Muscle of back (tissue), 11 donors: ENCODE data around the gene CHMP6. TPM values are rescaled to one million over a fixed set of nuclear protein-coding genes. Genes with fewer than 3 reads are reported as not detected.

Experiments used
- DNase-seq, 3 donors: peaks; one replicate each; pipeline versions ENCODE4 v3.0.0 to v3.0.0-alpha.2; 2013
- polyA plus RNA-seq, 10 donors: library from polyadenylated mRNA; unstranded; fragments of 120-200 nt; gene quantifications; one replicate each; pipeline ENCODE4 v1.2.1, GENCODE V29; 2013; ENCODE audit not compliant: insufficient read length in 10 of 10

The CHMP6 gene
- polyA plus RNA-seq, 10 donors = 17.0 to 26.6 (median 24.9) TPM

DNA sequence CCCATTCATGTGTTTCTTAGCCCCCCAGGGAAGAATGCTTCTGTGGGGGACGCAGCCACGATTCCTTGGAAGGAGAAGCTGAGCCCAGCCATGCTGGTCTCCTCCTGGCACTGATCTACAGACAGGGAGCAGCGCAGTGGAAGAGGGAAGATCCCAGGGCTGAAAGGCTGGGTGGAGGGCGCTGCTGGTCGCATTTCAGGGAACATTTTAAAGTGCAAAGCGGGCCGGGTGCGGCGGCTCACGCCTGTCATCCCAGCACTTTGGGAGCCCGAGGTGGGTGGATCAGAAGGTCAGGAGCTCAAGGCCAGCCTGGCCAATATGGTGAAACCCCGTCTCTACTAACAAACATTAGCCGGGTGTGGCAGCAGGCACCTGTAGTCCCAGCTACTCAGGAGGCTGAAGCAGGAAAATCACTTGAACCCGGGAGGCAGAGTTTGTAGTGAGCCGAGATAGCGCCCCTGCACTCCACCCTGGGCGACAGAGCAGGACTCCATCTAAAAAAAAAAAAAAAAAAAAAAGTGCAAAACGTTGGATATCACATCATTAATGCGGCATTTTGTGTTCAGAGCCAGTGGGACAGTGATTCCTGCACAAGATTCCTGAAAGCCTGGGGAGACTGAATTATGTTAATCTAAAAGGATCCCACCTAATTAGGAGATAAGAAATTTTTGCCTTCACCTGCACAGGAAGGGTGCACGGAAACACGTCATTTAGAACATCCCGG lies 558 bp upstream of the CHMP6 start:
- DNase-seq = no peak

DNA sequence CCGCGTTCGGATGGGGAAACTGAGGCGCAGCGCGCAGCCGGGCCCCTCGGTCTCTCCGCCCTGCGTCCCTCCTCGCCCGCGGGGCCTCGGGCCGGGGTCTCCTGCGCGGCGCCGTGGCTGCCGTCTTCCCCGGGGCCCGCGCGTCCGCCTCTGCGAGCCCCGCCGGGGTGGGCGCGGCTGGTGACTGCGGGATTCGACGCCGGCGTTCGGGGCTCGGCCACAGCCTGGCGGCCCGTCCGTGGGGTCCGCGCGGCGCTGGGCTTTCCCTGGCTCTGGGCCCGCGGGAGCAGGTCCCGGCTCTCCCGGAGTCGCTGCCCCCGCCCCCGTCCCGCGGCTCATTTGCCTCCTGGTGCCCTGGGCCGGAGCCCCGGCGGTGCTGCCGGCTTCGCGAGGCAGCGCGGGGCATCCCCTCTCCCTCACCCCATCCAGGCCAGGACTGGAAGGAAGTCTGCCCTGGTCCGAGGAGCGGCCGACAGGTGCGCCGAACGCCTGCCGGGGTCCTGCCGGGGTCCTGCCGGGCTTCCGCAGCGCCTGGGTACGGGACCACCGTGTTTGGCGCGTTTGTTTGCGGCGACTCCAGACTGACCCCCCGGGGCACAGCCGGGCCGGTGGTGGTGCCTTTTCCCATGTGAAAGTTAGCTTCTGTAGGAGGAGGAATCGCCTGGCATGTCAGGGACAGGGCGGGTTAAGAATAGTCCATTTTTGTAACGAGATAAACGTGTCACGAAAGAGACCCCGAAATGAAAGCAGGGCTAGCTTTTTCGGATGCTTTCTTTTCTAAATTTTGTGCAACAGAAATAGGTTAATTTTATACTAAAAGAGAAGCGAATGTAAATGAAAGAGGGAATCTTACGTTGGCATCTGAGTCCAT lies 671 bp downstream of the CHMP6 start:
- DNase-seq = no peak

DNA sequence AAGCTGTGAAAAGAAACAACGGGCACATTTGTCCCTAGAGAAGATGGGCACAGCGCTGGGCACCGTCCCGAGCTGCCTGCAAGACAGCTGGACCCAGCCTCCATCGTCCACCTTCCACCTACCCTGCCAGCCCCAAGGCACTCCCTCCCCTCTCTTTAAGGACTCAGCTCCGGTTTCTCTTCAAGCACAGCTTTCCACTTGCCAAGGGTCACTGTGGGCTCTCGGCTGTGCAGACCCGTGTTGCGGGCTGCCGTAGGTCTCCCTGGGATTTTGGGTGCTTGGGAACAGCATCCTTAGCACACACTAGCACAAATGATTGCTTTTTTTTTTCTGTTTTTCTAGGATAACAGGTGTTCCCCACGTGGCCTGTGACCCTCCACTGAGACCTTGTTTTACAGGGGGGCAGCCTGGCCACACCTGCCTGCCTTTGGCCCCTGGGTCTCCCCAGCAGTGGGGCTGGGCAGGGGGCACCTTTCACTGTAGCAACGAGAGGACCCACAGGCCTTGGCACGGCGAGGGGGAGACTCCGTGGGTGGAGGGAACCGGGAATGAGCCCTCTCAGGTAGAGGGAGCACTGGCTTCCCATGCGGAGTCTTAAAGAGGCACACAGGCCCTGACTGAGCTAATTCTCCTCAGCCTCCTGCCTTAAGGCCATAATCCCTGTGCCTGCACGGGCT lies 1.4 kb downstream of the CHMP6 start:
- no peak for DNase-seq

DNA sequence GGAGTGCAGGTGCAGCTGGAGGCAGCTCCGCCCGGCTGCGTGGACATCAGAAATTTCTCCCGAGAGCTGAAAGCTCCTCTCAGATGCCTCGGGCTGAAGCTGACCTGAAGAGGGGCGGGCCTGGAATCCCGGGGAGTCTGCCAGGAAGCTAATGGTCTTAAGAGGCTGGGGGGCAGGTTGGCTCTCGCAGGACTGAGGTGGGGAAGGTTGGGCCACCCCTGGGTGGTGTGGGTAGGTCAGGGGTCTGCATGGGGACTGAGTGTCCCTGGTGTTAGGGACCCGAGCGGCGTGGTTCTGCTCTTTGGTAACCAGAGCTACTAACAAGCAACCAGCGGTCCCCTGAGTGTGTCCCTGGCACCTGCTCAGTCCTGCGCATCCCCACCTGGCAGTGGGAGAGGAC lies 3.5 kb downstream of the CHMP6 start:
- no peak for DNase-seq

DNA sequence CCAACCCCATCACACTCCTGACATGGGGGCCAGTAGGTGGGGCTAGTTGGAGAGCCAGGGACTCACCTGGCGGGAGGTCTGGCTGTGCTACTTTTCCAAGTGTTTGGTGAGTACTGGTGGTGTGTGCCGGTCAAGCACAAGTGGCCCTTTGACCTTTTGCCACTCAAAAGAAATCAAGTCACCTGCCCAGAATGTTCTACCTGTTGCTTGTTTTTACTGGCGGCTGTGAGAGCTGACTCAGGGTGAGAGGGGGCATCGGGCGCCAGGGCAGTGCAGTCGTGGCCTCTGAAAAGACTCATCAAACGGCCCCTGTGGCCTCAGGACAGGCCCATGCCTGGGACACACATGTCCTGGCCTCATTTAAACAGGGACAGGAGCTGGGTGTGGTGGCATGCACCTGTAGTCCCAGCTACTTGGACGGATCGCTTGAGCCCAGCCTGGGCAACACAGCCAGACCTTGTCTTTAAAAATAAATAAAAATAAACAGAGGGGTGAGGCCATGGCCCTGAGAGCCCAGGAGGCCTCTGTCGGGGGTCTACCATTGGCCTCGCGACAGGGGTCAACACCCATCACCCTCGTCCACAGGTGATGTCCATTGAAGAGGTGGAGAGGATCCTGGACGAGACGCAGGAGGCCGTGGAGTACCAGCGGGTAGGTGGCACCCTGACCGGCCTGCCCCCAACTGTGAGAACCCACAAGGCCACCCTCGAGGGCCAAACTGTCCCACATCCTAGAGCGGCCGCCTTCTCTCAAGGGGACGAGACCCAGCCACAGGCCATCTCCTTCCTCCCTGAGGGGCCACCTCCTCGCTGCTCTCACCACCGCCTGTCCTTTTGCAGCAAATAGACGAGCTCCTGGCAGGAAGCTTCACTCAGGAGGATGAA lies 5.0 kb downstream of the CHMP6 start:
- DNase-seq = no peak

DNA sequence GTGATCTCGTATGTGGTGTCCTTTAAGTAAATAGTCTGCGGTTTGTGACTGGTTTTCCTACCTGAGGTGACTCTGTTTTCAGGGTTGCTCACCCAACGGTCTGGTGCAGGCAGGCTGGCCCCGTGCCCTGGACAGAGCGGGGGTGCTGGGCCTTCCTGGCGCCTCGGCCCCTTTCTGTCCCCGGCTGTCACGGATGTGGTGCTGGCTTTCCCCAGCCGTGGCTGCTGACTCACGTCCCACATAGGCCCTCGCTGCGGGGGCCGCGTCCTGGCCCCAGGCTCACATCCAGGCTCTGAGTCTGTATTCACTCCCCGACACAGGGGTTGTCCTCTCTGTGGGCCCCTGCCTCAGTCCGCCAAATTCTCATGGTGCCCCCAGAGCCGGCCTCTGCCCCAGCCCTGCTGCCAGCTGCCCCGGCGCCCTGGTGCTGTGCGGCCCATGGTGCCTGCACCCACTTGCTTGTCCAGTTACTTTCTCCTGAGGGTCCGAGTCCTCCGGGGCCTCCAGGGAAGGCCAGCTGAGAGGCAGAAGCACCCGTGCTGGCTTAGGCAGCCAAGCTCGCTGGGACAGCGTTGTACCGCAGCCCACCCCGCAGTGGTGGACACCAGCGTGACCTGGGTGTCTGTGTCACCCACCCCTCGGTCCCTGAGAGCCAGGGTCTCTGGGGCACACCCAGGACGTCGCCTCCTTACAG lies 5.9 kb downstream of the CHMP6 start:
- DNase-seq = no peak

DNA sequence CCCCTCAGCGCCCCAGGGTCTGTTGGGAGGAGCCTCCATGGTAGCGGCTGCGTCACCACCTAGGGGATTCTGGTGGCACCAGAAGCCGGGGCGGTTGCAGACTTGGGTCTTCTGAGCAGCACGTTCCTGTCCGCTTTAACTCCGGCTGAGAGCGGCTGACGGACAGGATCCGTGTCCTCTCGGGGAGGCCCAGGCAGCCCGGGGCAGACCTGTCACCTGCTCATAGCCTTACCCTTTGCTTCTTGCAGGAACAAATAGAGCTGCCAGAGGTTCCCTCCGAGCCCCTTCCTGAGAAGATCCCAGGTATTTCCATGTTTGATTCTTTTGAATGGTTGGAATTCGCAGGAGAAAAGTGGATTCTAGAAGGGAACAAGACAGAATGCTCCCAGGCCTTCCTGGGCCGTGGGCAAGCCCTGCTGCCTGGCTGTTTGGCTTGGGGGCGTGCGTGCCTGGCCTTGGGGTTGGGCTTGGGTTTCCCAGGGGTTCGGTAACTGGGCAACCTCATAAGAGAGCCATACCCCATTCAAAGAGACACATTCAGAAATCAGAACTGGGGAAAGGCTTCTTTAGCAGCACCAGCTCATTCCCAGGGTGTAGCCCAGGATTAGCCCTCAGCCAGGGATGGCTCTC lies 6.6 kb downstream of the CHMP6 start:
- no peak for DNase-seq

DNA sequence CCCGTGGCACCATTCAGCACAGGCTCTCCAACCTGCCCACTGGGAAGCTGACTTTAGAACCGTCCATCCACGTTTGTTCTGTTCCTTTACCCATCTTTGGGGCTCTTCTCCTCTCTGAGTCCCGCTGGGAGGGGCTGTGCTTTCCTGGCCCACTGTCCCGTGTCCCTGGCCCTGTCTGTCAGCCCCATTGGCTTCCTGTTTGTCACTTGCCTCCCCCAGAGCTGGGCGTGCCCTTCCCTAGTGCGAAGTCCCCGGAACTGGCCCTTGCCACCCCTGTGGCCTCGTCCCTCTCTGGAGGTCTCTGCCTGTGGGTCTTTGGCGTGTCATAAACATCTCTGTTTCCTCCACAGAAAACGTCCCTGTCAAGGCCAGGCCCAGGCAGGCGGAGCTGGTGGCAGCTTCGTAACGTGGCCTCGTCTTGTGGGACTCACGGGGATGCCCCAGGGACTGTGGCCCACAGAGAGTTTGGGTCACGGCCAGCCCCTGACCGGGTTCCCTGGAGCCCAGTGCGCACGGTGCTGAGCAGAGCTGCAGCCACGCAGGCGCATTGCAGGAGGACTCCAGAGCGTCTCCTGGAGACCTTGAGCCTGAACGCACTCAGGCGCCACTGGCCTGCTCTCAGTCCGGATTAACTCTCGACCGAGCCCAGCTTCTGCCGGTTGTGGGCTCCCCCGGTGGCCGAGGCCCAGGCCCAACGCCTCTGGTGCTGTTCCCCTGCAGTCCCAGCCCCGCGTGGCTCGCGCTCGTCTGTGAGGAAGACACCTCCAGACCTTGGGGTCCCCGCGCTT lies 7.3 kb downstream of the CHMP6 start:
- no peak for DNase-seq

DNA sequence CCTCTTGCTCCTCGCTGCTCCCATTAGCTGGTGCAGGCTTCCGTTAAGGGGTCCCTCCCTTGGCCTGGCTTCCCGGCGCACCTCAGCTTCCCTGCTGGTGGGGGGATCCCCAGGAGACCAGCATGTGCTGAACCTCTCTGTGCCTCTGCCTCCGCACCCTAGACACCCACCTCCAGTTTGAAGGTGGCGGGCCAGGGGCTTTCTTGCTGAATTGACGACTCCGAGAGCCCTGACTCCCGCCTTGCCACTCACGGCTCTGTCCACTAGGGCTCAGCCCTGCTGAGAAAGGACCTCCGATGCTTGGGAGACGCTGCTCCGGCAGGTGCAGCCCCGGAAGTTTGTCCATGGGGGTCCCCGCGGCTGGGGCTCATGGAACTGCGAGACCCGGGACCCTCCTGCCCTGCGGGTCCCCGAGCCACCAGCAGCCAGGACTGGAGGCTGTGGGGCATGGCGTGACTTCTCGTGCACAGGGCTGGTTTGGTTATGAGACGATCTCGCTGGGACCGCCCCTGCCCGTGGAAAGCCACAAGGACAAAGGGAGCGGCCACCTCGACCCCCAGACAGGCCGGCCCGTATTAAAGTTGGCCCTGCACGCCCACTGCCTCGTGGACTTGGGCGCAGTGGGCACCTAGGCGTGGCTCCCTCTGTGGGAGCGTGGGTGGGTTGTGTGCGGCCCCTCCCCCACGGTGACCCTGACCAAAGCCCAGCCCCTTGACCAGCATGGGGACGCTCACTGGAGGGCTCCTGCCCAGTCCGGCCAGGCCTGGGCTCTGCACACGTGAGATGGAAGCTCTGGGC lies 8.1 kb downstream of the CHMP6 start:
- no peak for DNase-seq

DNA sequence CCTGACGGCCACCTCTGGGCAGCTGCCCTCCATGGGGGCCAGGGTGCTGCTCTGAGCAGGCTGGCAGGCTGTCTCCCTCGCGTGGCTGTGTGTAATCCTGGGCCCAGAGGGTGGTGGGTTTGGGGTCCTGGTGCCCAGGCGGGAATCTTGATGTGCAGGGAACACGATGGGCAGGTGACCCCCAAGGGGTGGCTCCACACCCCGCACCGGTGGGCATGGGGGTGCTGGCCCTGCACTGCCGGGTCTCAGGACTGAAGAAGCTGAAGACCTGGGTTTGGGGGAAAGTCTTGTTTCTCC lies 8.6 kb downstream of the CHMP6 start:
- DNase-seq = no peak

DNA sequence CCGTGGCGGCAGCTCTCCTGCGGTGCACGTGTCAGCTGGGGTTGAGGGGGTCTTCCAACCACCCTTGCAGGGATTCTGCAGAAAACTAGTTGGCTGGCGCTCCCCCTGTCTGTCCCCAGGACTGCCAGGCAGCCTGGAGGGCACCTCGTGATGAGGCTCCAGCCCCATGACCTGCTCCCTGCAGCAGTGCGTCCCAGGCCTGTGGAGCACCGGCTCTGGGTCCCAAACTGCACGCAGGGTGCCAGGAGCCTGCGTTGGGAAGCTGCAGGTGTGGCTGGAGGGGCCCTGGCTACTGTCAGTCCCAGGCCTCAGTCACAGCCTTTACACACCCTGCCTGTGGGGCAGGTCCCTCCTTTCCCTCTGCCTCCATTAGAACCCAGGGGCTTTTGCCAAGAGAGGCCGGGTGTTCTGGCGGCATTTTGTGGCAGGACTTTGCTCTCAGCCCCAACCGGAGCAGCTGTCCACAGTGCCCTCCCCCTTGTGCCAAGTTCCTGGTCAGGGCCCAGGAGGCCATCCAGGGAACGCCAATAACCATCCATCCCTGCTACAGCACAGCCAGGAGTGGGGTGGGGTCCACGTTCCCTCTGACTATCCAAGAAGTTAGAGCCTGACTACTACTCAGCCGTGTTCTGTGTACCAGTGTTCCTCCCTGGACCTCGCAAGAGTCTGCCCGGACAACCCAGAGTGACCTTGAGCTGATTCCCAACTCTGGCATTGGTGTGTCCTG lies 9.2 kb downstream of the CHMP6 start:
- no peak for DNase-seq

DNA sequence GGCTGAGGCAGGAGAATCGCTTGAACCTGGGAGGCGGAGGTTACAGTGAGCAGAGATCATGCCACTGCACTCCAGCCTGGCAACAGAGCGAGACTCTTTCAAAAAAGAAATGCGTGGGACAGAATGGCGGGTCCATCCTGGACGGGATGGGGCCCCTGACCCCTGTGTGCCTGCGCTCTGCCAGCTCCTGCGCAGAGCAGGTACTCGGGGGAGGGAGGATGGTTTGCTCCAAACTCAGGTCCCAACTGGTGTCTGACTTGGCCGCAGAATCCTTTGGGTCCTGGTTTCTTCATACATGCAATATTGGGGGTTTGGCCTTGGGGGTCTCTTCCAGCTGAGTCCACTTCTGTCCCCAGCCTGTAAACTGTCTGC lies 10.4 kb downstream of the CHMP6 start:
- no peak for DNase-seq

DNA sequence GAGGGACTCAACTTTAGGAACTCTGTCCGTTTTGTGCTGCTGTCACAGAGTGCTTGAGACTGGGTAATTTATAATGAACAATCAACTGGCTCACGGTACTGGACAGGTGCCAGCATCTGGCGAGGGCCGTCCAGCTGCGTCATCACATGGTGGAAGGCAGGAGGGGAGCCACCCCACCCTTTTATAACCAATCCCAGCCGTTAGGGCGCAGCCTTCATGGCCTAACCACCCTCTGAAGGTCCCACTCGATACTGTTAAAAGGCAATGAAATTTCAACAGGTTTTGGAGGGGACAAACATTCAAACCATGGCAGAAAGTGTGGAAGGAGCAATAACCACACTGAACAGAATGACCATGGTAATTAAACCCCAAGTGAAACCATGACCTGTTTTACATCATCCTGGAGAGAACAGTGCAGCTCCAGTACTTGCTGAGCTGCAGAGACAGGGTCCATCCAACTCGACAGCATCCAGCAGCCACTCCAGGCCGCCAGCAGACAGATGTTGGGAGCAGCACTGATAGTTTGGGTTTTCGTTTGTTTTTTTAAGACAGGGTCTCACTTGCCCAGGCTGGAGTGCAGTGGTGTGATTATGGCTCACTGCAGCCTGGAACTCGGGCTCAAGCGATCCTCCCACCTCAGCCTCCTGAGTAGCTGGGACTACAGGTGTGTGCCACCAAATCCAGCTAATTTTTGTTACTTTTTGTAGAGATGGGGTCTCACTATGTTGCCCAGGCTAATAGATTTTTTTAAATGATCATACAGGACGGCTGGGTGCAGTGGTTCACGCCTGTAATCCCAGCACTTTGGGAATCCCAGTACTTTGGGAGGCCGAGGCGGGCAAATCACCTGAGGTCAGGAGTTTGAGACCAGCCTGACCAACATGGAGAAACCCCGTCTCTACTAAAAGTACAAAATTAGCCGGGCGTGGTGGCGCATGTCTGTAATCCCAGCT lies 11.0 kb downstream of the CHMP6 start:
- peak in 1 of 3 donors; percentile 64 for DNase-seq

DNA sequence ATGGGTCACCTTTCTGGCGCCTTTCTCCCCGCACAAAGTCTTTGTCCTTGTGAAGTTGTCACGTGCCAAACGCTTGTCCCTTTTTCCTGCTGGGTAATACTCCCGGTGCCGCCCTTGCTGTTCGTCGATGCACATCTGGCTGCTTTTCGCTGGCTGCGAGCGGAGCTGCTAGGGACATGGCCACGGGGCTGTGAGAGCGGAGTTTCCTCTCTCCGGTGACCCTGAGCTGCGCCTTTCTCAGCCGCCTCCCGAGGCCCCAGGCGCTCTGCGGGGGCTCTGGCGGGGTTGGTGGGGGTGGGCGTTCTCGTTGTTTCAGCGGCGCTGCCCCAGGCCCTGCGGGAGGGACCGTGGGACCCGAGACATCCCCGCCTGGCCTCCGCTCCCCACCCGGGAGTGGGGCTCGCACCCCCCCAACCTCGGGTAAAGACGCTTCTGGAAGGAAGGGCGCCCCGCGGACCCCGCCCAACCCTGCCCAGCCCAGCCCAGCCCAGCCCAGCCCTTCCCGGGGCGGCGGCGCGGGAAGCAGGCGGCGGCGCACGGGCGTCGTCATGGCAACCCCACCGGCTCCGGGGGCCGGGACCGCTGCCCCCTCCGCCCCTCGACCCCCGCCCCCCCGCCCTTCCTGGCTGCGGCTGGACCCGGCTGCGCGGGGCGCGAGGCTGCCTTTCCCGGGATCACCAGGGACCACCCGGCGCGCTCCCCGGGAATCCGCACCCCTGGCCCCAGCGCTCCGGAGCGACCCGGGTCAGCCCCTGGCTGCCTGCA lies 12.3 kb downstream of the CHMP6 start:
- DNase-seq = no peak

DNA sequence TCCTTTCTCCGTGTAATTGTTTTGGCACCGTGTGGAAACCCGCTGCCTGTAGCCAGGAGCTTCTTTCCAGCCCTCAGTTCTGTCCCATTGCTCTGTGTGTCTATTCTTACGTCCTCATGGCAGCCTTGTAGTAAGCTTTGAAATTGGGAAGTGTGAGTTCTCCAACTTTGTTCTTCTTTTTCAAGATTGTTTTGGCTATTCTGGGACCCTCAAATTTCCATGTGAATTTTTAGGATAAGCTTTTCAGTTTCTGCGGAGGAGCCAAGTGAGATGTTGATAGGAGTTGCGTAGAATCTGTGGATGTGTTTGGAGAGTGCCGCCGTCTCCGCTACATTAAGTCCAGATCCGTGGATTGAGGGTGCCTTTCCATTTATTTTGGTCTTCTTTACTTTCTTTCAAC lies 15.2 kb downstream of the CHMP6 start:
- no peak for DNase-seq

DNA sequence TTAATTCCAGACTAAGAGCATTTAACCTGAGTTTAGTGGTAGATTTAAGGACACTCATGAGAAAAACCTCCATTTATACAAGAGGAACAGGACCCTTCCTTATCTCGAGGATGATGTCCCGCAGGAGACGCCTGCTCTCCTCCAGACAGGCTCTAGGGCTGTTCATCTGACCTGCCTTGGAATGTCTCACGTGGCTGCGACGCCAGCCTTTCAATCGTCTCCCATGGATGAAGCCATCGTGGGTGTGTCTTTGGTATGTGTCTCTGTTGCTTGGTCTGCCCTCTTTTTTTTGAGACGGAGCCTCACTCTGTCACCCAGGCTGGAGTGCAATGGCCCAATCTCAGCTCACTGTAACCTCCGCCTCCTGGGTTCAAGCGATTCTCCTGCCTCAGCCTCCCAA lies 16.5 kb downstream of the CHMP6 start:
- DNase-seq = no peak
